GM12878 (cell line): ENCODE data around the gene UGGT2. TPM values are rescaled to one million over a fixed set of nuclear protein-coding genes. Genes with fewer than 3 reads are reported as not detected.

Source experiments
- ATAC-seq: fragments of 200-7000 bp; cut with Tn5 transposase; 3 replicates; pipeline ENCODE4 v1.9.1; 2020; ENCODE audit warnings: mild to moderate bottlenecking, moderate library complexity
- BruUV-seq: library from RNA; stranded (reverse); fragments of 400-500 nt; replicated peaks from 2 replicates; lab custom pipeline; 2021; lab: Mats Ljungman, UMichigan
- CTCF ChIA-PET: fragments of 300-600 bp; sonication (Branson Sonifier 250); formaldehyde crosslinking; extraction: SDS; loops from one replicate; lab custom pipeline; 2021; ENCODE audit warnings: inconsistent platforms; lab: Yijun Ruan, JAX
- POLR2A ChIA-PET: fragments of 350-600 bp; formaldehyde crosslinking; extraction: SDS; loops from one replicate; lab custom pipeline; 2021; ENCODE audit warnings: inconsistent platforms; lab: Charles Lee
- RAD21 ChIA-PET: fragments of 300-600 bp; sonication (Branson Sonifier 250); formaldehyde crosslinking; loops from one replicate; lab custom pipeline; 2023; ENCODE audit warnings: antibody characterized with exemption; ENCODE audit not compliant: unreplicated experiment; lab: Charles Lee
- SMC1A ChIA-PET: fragments of 300-600 bp; sonication (Branson Sonifier 250); formaldehyde crosslinking; loops from one replicate; lab custom pipeline; 2023; ENCODE audit not compliant: unreplicated experiment, uncharacterized antibody; lab: Charles Lee
- DNase-seq: peaks from one replicate; pipeline ENCODE4 v3.0.0-alpha.2; 2011; ENCODE audit warnings: low read depth, low spot score
- FAIRE-seq: peaks from 3 replicates; lab custom pipeline; 2011; peaks lifted over from hg19 to GRCh38; lab: Jason Lieb, UNC
- H2AFZ ChIP-seq: 2 replicates; pipeline ENCODE4 v1.6.0; 2011; ENCODE audit warnings: low read depth, low read length, control low read depth; ENCODE audit not compliant: control insufficient read depth
- H3K27ac ChIP-seq: 2 replicates; pipeline ENCODE4 v1.5.1; 2011; ENCODE audit warnings: control low read depth; ENCODE audit not compliant: control insufficient read depth, insufficient read depth
- H3K27me3 ChIP-seq, 2 experiments: replicated peaks in 1 of 2; 2 replicates each; pipeline versions ENCODE4 v1.6.0 to v1.6.1; 2011; ENCODE audit warnings: low read length in 1 of 2; ENCODE audit not compliant: control insufficient read depth in 2 of 2, insufficient read depth in 2 of 2
- H3K36me3 ChIP-seq, 2 experiments: 2 replicates each; pipeline ENCODE4 v1.5.1; 2011; ENCODE audit warnings: low read length in 1 of 2; ENCODE audit not compliant: control insufficient read depth in 2 of 2, insufficient read depth in 2 of 2
- H3K4me1 ChIP-seq: 2 replicates; pipeline ENCODE4 v1.6.1; 2011; ENCODE audit warnings: mild to moderate bottlenecking, low read length, moderate library complexity, mixed read lengths; ENCODE audit not compliant: control insufficient read depth, insufficient read depth
- H3K4me2 ChIP-seq: 2 replicates; pipeline ENCODE4 v1.6.0; 2011; ENCODE audit warnings: control low read depth; ENCODE audit not compliant: control insufficient read depth, insufficient read depth
- H3K4me3 ChIP-seq: fragments of 200-600 bp; sonication (generic); 2 replicates; pipeline ENCODE4 v1.5.1; 2016
- H3K79me2 ChIP-seq: 2 replicates; pipeline ENCODE4 v1.6.0; 2011; ENCODE audit warnings: low read length; ENCODE audit not compliant: control insufficient read depth, insufficient read depth
- H3K9ac ChIP-seq: 2 replicates; pipeline ENCODE4 v1.8.0; 2011; ENCODE audit warnings: low read length, control low read depth, mixed read lengths; ENCODE audit not compliant: control insufficient read depth, insufficient read depth
- H3K9me3 ChIP-seq: replicated peaks from 3 replicates; pipeline ENCODE4 v1.5.1; 2011; ENCODE audit warnings: mild to moderate bottlenecking, low read length; ENCODE audit not compliant: control insufficient read depth, insufficient read depth
- H4K20me1 ChIP-seq: 2 replicates; pipeline ENCODE4 v1.6.0; 2011; ENCODE audit not compliant: control insufficient read depth, insufficient read depth
- CBFB ChIP-seq: IDR thresholded peaks from 2 replicates; pipeline ENCODE4 v1.6.1; 2016; ENCODE audit warnings: antibody characterized with exemption, low read depth
- IKZF2 ChIP-seq, 2 experiments: fragments of 450-650 bp; IDR thresholded peaks; 2 replicates each; pipeline ENCODE4 v1.6.1; 2017; ENCODE audit warnings: mild to moderate bottlenecking in 2 of 2, moderate library complexity in 2 of 2
- IRF3 ChIP-seq: fragments of 450-650 bp; IDR thresholded peaks from 2 replicates; pipeline ENCODE4 v1.6.1; 2014; ENCODE audit warnings: mild to moderate bottlenecking
- LARP7 ChIP-seq: fragments of 450-650 bp; IDR thresholded peaks from 2 replicates; pipeline ENCODE4 v1.6.1; 2017; ENCODE audit warnings: mild to moderate bottlenecking
- MEF2A ChIP-seq: IDR thresholded peaks from 2 replicates; pipeline ENCODE4 v1.6.1; 2011; ENCODE audit warnings: low read depth, mild to moderate bottlenecking, low read length, moderate library complexity; ENCODE audit not compliant: insufficient read depth
- MTA3 ChIP-seq: IDR thresholded peaks from 2 replicates; pipeline ENCODE4 v1.6.1; 2012; ENCODE audit warnings: low read length, inconsistent platforms, borderline replicate concordance
- MXI1 ChIP-seq: fragments of 150-350 bp; IDR thresholded peaks from 2 replicates; pipeline ENCODE4 v1.6.1; 2011; ENCODE audit warnings: low read depth, mild to moderate bottlenecking, inconsistent platforms, low read length, improper control_type of control experiment
- SMAD5 ChIP-seq: IDR thresholded peaks from 2 replicates; pipeline ENCODE4 v1.6.1; 2016; ENCODE audit warnings: antibody characterized with exemption, low read depth
- TCF12 ChIP-seq: IDR thresholded peaks from 2 replicates; pipeline ENCODE4 v1.6.1; 2011; ENCODE audit warnings: low read depth, mild to moderate bottlenecking, low read length
- WGBS: methylation state at CpG from one replicate; pipeline ENCODE4 v1.1.6; 2016; ENCODE audit warnings: low lambda C conversion rate; ENCODE audit not compliant: insufficient replicate concordance, insufficient coverage; ENCODE audit errors: missing lambda C conversion rate; 5-methylcytosine and 5-hydroxymethylcytosine counted together
- in situ Hi-C: fragments of 300-500 bp; cut with MboI; formaldehyde crosslinking; loops from 9 replicates; pipeline ENCODE4 v1.14.3; 2018; ENCODE audit warnings: mixed read lengths
- intact Hi-C: fragments of 100-400 bp; cut with micrococcal nuclease; formaldehyde crosslinking; loops from one replicate; pipeline ENCODE4 v1.14.2; 2022; ENCODE audit not compliant: unreplicated experiment
- polyA plus RNA-seq, 11 experiments: library from polyadenylated mRNA; depleted of rRNA in 4 of 11; unstranded in 6 of 11; stranded (reverse) in 5 of 11; fragments of >200 nt; fragmentation: Nextera tagmentation in 4 of 11; fragmentation: Illumina TruSeq in 1 of 11; extraction: Ambion mirVana in 4 of 11; extraction: Trizol in 1 of 11; gene quantifications; 1 replicate in 1 of 11; 2 replicates in 10 of 11; pipeline versions ENCODE4 v1.2.1 to v1.2.3, GENCODE V29; 2011 to 2016; ENCODE audit warnings: inconsistent platforms in 2 of 11, missing spikeins in 2 of 11, low read depth in 1 of 11
- total RNA-seq, 4 experiments: library from RNA; depleted of rRNA in 3 of 4; stranded (reverse); fragments of >200 nt in 3 of 4; fragmentation: Illumina TruSeq in 1 of 4; extraction: Trizol in 1 of 4; gene quantifications; 2 replicates each; pipeline versions ENCODE4 v1.2.1 to v1.2.3, GENCODE V29; 2013 to 2021
- TF ChIP-seq, protein P1 (sequence below): IDR thresholded peaks from 2 replicates; pipeline ENCODE4 v1.6.1; 2012; ENCODE audit warnings: low read length, inconsistent platforms
- TF ChIP-seq, protein P2 (sequence below): IDR thresholded peaks from 2 replicates; pipeline ENCODE4 v1.6.1; 2012; ENCODE audit warnings: low read depth, low read length, improper control_type of control experiment

Gene UGGT2
- total and polyA plus RNA-seq, 10 of the 15 experiments (the other 5 are each of a cell fraction or from before 2014, with no cell fraction given), result 4.9 to 29.0 (median 17.3) TPM

DNA sequence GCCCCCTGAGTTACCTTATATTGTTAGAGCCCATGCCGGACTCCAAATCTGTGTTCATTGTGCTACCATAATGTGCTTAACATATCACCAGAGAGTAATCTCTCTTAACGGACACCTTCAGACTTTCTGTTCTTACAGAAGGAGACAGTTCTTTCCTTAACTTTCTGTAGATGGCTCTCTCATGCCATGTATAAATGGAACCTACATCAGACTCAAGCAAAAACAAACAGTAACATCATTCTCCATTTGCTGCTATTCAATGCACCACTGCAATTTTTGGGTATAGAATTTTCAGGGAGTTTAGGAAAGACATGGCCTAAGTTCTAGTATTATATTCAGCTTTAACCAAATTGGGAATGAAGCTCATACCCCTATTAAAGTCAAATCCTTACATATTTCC is 12.6 kb upstream of the UGGT2 start:
- Histone ChIP-seq H3K27me3 (no peaks in the 10 kb centered on the region; a peak in 1 of 4 replicates), H3K4me3 (no peak overlapping the region), H4K20me1 (no peaks in the 10 kb centered on the region), H3K27ac (no peak overlapping the region), H2AFZ (no peak overlapping the region), H3K9ac (no peak overlapping the region), H3K4me1 (no peaks in the 10 kb centered on the region), H3K36me3 (no peaks in the 10 kb centered on the region), H3K79me2 (no peaks in the 10 kb centered on the region), H3K9me3 (no peaks in the 10 kb centered on the region), H3K4me2 (no peak overlapping the region)
- in situ Hi-C loops, result no loop called here
- ChIA-PET SMC1A (interaction anchor here (1.3 kb wide), 1 partner anchor 74 kb away, joined by 3 read pairs; no protein-coding TSS in a partner anchor), POLR2A (no interaction called here), RAD21 (no interaction called here), CTCF (interaction anchor here (1.4 kb wide), 1 partner anchor 9 kb away, joined by 4 read pairs; no protein-coding TSS in a partner anchor)
- no TSS peak for BruUV-seq
- WGBS, result 93% methylated on average over 2 of the region's 2 CpGs
- intact Hi-C loops, result no loop called here
- ATAC-seq, result no peak
- TF ChIP-seq, protein P1, sequence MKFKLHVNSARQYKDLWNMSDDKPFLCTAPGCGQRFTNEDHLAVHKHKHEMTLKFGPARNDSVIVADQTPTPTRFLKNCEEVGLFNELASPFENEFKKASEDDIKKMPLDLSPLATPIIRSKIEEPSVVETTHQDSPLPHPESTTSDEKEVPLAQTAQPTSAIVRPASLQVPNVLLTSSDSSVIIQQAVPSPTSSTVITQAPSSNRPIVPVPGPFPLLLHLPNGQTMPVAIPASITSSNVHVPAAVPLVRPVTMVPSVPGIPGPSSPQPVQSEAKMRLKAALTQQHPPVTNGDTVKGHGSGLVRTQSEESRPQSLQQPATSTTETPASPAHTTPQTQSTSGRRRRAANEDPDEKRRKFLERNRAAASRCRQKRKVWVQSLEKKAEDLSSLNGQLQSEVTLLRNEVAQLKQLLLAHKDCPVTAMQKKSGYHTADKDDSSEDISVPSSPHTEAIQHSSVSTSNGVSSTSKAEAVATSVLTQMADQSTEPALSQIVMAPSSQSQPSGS, result no peak
- no peak for TF ChIP-seq MEF2A
- no peak for TF ChIP-seq TCF12
- no peak for TF ChIP-seq IRF3
- no peak for TF ChIP-seq MTA3
- TF ChIP-seq, protein P2, sequence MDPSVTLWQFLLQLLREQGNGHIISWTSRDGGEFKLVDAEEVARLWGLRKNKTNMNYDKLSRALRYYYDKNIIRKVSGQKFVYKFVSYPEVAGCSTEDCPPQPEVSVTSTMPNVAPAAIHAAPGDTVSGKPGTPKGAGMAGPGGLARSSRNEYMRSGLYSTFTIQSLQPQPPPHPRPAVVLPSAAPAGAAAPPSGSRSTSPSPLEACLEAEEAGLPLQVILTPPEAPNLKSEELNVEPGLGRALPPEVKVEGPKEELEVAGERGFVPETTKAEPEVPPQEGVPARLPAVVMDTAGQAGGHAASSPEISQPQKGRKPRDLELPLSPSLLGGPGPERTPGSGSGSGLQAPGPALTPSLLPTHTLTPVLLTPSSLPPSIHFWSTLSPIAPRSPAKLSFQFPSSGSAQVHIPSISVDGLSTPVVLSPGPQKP, result no peak
- no peak for TF ChIP-seq IKZF2 (IDR thresholded peaks at IDR 0.05)
- no peak for TF ChIP-seq SMAD5
- TF ChIP-seq MXI1, result no peak
- TF ChIP-seq CBFB, result no peak
- no peak for TF ChIP-seq LARP7
- FAIRE-seq, result no peak
- no peak for DNase-seq
